Cardiac septum (tissue), 1 donor: Measurements from ENCODE around the gene PREP. TPM values are rescaled to one million over a fixed set of nuclear protein-coding genes. Genes with fewer than 3 reads are reported as not detected.
"Not testable (repeated sequence)": the region's sequence is repeated elsewhere in the genome, so short reads cannot be mapped to it uniquely, and the experiment has no call there.

Experiments
- DNase-seq: peaks from one replicate; pipeline ENCODE4 v3.0.0-alpha.2; 2020; ENCODE audit warnings: low spot score
- intact Hi-C: fragments of 100-400 bp; cut with DNase I; formaldehyde crosslinking; loops from one replicate; pipeline ENCODE4 v1.14.0; 2022
- total RNA-seq: library from RNA; stranded (reverse); fragmentation: NEBNext Ultra II Directional; extraction: Animal tissue kit (Norgen Biotek cat#: 25700); gene quantifications from one replicate; pipeline ENCODE4 v1.2.1, GENCODE V29; 2021
- donor health status: DM: no; HTN: no; CAD: no.

The PREP gene
- total RNA-seq, 1 donor from 2014 or later: 26.2 TPM

DNA sequence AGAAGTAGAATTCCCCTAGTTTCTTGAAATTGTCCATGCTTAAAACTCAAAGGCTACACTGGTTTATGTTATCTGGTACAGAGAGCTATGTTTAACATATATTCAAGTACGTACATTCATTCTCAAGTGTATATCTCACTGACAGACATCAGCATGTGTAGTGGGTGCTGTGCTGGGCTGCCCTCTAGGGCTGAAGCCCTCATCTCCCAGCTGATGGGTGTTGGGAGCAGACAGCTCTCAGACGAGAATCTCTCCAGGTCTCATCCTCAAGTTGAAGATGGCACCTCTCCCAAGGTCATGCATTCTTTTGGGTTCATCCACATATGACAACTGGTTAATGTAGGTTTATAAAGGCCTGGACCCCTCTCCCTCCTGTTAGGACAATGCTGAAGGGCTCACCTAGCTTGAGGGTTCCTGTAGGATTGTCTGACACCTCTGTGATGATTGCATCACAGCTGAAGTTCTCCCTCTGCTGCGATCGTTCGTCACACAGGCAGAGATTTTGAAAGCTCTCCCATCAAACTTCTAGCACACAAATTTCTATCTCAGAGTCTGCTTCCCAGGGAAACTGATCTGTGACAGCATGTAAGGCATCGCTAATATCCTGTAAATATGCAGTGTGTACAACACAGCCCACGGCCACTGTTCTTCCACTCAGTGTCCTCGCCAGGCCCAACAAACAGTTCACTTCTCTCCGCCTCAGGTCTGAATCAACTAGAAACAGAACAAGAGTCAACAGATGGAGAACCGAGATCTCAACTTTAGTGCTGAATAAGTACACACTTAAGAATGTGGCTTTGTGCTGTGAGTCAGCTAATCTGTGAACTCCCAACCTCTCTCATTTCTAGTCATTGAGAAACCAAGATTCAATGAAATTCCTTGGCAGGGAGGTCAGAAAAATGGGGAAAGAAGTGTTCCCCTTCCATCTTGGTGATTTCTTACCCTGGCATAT is 43.2 kb downstream of the PREP start:
- intact Hi-C loops: loop anchor here (5.0 to 10.0 kb wide), 3 partner anchors 43 to 222 kb away; partner anchors contain the start of gene PREP

DNA sequence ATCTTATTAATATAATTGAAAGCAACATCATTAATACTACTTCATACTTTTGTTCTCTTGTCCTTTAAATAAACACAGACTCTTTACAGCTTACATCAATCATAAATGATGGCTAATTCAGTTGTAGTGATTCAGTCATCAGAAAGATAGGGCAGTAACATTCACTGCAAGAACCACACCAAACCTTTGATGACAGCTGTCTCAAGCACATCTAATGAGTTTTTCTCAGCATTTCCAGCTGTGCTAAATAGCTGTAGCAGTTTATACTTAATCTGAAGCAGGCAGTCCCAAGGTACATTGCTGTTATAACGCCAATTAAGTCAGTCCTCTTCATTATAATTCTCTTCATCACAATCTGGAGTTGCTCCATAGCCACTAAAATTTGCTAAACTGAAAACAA is 45.7 kb downstream of the PREP start:
- DNase-seq: no peak
- intact Hi-C loops: loop anchor here (10.0 kb wide), 1 partner anchor 92 kb away; no protein-coding TSS in a partner anchor

More for the DNA sequence above, 43.2 kb downstream of the PREP start:
- no peak for DNase-seq

DNA sequence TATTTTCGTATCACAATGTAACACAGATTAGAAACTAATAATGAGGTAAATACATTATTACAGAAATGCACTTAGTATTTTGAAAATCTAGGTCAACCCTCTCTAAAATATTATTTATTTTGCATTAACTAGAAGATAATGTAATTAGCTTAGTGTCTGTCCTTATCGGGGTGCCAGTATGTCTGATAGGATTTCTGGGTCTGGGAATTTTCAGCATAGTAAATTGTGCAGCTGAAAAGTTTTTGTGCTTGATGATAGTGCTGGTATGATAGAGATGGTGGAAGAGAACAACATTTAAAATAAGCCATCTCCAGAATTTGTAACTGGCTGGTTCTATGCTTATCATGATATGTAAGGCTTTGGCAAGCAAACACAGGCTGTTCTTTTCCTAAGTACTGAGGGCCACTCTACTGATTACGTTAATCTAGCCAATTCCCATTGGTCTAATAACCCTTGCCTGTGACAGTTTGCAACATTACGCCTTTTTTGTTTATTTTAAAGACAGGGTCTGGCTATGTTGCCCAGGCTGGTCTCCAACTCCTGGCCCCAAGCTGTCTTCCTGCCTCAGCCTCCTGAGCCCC is 50.8 kb downstream of the PREP start:
- no peak for DNase-seq
- intact Hi-C loops: loop anchor here (5.0 to 10.0 kb wide), 2 partner anchors 50 to 87 kb away; no protein-coding TSS in a partner anchor

DNA sequence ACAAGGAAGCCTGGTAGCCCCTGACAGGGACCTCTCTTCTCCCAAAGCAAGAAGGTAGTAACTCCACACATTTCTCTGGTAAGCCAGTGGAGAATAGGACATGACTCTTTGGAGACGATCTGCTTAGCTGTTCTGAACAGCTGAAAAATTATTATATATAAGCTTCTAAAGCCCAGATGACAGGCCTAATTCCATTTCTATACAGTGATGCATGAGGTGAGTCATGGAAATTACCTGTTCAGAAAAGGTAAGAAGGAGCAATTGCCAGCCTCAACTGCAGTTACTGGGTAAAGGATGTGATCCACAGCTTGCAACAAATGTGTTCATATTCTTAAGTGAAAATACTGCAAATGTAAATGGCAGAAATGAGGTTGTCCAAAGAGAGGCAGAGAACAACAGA is 54.0 kb downstream of the PREP start:
- intact Hi-C loops: no loop called here
- DNase-seq: no peak

DNA sequence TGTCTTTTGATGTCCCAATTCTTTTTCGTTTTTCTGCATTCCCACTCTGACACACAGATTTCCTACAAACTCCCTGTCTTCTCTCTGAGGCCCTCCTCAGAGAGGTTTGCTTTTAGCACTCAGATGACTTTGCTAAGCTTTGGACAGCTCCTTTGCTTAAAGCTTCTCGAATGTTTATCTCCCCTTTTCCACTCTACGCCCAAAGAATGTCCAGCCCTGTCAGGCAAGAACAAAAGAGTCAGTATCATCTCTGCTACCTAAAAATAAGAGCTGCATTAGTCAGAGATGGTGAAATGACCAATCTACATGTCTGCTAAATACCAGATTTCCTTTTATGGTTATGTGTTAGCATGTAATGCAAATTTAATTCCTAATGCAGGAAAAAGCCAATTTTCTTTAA is 56.8 kb downstream of the PREP start:
- no peak for DNase-seq
- intact Hi-C loops: no loop called here

DNA sequence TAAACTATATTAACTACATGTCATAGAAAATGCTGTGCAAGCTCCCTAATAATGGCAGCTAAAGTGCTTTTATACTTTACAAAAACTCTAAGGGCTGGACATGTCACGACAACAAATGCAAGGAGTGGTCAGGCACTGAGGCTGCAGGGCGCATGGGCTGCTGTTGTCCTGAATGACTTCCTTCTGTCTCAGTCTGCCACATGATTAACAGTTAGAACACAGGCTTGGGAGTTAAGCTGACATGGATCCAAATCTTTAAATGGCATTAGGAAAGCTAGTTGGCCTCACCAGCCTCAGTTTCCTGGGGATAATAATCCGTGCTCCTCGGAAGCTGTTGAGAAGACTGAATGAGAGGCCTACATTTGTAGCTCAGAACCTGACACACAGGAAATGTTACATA is 57.4 kb downstream of the PREP start:
- no peak for DNase-seq
- intact Hi-C loops: no loop called here

DNA sequence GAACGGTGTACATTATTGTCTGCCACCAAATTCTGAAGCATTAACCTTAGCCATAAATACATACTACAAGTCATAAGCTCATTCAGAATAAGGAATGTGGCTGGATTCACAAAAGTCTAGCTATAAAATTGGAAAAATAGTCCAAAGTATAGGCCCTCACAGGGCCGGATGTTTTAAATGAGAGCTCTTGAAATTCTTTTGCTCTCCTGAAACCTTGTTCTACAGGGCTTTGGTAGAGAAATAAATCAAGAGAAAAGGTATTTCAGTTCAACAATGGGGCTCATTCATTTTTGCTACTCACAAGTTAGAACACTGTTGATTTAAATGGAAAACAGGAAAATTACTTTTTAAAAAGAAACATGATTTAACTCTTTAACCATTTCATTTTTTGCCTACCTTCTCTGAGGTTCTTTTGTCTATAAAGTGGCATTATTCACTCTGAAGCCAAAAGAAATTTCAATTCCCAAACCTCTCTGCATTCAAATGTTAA is 58.0 kb downstream of the PREP start:
- no peak for DNase-seq
- intact Hi-C loops: no loop called here

DNA sequence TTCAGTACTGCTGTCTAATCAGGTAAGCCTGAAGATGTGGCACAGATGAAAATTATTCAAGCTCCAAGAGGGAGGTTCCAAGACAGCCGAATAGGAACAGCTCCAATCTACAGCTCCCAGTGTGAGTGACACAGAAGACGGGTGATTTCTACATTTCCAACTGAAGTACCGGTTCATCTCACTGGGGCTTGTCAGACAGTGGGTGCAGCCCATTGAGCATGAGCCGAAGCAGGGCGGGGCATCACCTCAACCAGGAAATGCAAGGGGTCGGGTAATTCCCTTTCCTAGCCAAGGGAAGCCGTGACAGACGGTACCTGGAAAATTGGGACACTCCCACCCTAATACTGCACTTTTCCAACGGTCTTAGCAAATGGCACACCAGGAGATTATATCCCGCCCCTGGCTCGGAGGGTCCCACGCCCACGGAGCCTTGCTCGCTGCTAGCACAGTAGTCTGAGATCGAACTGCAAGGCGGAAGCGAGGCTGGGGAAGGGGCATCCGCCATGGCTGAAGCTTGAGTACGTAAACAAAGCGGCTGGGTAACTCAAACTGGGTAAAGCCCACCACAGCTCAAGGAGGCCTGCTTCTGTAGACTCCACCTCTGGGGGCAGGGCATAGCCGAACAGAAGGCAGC is 64.4 kb downstream of the PREP start:
- intact Hi-C loops, DNase-seq: not testable (repeated sequence)

DNA sequence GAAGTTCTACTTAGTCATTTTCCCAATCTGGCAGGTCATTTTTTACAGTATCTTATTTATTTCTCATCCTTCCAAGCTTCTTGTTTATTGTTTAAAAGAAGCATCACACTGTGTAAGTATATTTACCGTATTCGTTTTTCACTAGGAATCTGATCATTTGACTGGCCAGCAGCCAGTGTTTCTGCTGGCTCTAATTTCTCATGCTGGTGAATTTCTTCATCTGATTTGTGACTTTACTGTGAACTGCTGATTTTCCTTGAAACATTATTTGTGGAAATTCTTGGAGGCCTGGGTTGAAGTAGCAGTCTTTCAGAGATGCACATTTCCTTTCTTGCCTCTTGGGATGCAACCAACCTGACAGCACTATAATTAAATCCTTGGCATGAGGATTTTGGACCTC is 65.9 kb downstream of the PREP start:
- intact Hi-C loops: no loop called here
- DNase-seq: no peak

DNA sequence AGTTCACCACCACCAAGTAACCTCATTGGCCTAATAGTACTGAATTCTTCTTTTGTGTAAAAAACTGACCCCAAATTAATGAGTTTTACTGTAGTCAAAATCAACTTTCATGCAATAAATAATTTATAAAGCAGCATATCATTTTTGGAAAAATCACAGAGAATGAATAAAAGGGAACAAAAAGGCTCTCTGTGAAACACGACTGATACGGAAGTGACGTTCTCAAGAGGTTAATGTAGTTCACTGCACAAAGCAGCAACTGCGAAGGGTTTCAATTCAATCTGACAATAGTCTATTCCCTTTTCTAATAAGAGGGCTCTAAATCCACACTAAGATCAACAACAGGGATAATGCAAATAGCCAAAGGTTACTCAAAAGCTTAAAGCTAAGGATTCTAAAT is 70.3 kb downstream of the PREP start:
- intact Hi-C loops: no loop called here
- no peak for DNase-seq

DNA sequence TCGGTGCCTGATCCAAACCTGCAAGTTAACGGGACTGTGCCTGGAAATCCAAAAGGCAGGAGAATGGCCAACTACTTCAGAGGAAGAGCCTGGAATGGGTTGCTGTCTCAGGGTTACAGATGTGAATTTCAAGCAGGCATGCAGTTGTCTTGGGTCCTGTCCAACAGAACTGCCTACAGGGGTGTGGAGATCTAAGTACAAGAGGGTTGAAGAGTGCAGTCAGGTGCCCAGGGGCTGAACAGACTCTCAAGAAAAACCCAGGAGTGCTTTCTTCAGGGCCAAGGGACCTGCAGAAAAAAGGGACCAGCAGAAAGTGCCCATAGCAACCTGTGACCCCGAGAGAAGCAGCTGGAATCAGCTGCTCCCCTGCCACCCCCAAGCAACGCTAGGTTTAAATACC is 71.0 kb downstream of the PREP start:
- DNase-seq: no peak
- intact Hi-C loops: no loop called here

DNA sequence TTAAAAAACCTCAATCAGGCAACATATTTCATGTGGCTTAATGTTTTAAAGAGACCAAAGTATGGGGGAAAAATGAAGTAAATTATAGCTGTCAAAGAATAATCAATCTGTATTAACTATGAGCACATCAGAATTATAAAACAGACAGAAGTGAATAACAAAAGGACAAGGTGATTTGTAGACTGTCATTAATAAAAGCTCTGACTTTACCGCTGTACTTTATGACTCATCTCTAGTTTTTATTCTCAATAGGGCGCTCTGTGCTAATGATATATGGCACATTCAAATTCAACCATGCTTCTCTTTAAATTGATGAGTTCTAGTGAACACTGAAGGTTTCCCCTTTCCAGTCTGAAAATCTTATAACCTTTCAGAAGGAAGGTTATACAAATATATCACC is 72.0 kb downstream of the PREP start:
- intact Hi-C loops: no loop called here
- DNase-seq: no peak

DNA sequence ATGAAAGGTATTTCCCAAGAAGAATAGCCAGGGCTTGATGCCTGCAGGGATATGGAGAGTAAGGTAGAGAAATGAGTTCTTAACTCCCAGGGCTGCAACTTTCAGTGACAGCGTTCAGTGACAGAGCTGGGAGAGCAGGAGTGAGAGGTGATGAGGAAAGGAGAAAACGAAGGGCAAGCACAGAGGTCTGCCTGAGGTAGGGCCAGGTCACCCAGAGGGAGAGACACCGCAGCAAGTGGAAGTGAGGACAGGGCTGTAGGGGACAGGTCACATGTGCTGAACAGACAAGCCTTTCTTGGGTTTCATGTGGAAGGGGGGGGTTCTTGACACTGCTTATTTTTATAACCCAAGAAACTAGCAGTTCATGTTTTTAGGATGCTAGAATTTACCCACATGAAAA is 72.5 kb downstream of the PREP start:
- intact Hi-C loops: no loop called here
- DNase-seq: no peak

DNA sequence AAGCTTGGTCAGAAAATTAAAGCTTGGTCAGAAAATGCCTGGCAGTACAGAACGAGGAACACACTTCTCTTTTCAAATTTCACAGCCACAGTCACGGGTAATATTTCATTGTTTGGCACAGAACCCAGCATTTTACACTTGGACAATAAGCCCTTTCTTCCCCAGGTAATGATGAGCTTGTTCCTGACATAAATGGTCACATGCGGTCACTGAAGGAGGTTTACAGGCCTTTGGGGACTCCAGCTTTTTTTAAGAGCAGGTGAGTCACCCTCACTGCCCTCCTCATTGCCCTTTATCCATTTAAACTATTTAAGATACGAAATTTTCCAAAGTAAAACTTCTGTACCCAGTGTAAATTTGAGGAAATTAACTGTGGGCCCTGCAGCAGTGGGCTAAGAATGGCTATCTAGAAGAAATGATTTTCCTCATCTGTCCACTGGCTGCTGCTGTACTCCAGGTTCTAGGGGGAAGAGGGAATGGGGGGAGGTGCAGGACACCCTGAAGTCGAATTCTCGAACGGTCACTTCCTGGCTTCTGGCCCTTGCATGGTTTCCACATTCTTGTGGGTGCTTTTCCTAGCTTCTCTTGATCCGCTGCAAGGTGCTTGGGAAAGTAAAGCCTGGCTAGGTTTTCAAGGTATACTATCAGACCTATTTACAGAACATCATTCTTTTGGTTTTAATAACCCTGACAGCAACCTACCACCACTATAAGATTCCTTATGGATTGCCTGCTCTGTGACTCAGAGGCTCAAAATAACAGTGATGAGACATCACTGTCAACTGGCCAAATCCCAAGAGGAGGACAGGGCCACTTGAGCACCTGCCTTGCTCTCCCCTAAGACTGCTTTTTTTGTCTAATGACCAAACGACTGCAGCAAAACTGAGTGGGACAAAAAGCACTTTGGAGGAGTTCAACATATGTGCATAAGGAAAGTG is 75.8 kb downstream of the PREP start:
- DNase-seq: no peak
- intact Hi-C loops: no loop called here

DNA sequence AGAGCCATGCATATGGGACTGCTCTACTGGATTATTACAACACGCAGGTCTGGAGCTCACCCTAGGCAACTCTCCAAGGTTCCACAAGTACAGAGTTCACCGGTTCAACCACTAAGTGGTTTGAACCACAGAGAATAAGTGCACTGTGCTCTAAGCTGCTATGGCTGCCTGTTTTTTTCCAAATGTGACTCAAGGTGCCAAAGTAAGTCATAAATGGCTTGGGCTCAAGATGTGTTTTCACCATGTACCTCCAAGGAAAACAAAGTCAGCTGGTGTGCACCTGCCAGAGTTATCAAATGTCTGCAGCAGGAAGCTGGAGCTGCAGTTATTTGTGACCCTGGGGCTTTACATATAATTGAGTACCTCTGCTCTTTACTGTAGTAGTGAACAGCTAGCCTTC is 76.7 kb downstream of the PREP start:
- intact Hi-C loops: no loop called here

DNA sequence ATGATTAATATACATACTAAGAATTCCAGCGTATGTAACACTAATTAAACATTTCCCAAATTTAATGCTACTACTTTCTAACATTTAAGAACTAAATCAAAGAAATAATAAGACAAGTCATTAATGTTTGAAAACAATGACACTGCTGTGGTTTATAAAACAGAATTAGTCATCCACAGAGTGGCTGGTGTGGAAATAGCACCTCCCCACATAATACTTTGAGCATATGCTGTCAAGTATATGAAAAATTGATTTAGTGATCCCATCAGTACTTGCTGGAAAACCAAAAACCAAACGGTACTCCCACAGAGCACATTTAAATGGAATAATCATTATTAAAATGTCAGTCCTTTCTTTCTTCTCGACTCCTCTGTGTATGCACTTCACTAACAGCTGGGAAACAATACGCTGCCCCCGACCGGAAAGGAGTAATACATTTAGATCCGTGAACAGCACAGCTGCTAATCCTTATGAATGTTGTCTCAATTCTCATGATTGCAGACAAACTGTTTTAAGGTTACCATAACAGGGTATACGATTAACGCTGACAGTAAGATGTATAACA is 78.4 kb downstream of the PREP start:
- intact Hi-C loops: no loop called here
- DNase-seq: no peak

More for the DNA sequence above, 76.7 kb downstream of the PREP start:
- DNase-seq: no peak

DNA sequence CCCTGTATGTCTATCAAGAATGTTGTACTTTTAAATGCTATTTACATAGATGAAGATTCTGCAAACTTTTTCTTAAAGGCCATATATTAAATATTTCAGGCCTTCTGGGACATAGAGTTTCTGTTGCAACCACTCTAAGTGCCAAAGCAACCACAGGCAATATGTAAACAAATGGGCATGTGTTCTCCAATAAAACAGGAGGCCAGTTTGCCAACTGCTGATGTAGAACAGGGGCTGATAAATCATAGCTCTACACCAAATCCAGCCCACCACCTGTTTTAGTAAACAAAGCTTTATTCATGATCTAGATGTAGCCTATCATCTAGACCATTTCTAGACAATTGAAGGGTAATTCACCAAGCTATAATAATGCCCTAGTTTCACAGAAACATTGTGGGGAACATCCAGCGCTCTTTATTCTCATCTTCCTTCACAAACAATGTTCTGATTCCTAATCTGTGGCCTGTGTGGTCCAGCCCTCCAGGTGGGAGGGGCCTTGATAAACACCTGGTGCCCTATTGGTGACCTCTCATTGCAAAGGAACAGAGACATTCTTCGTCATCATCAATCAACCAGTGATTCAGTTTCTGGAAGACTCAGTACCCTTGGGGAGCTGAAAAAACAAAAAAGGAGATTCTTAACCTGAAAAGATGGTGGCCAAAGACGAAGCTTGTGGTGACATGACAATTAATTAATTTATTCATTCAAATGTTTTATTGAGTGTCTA is 80.2 kb downstream of the PREP start:
- no peak for DNase-seq
- intact Hi-C loops: no loop called here

DNA sequence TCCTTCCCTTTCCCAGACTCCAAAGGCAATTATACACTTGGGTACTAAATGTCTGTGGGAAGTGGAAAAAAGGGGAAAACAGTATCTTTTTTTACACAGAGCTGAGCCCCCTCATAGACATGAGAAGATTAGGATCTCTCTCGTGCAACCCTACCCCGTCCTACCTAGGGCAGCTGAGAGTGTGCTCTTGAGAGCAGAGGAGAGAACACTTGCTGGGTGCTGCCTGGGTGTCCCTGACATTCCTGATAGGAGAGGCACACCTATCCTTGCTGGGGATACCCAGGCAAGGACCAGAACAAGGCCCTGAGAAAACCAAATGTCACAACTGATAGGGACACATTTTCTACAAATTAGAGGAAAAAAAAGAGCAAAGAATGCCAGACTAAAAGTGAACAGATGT is 81.2 kb downstream of the PREP start:
- DNase-seq: no peak
- intact Hi-C loops: no loop called here
